Coronary artery (tissue), 2 donors: ENCODE measurements around the gene DDX46.
"Not testable (repeated sequence)": the region's sequence is repeated elsewhere in the genome, so short reads cannot be mapped to it uniquely, and the experiment has no call there.

ENCODE experiments used
- DNase-seq: peaks from one replicate; pipeline ENCODE4 v3.0.0-alpha.2; 2017; ENCODE audit warnings: low spot score
- H3K27ac ChIP-seq, 2 donors: fragments of 200-600 bp; sonication (generic); one replicate each; pipeline ENCODE4 v1.5.1; 2016 to 2019
- H3K4me3 ChIP-seq: fragments of 200-600 bp; sonication (generic); 2 replicates; pipeline ENCODE4 v1.5.1; 2016; ENCODE audit warnings: mild to moderate bottlenecking, moderate library complexity
- CTCF ChIP-seq: fragments of 200-600 bp; sonication (generic); IDR thresholded peaks from one replicate; pipeline ENCODE4 v1.5.1; 2019; ENCODE audit warnings: antibody characterized with exemption

DDX46 gene

GRCh38 chr5:134824681-134825080 lies 66.1 kb downstream of the DDX46 start:
- no peak for DNase-seq
- no peak overlapping the region for H3K4me3 ChIP-seq
- no peak for TF ChIP-seq CTCF
- H3K27ac ChIP-seq: no peak overlapping the region

GRCh38 chr5:134825212-134825611 lies 66.6 kb downstream of the DDX46 start:
- DNase-seq: no peak
- H3K4me3 ChIP-seq: no peak overlapping the region
- H3K27ac ChIP-seq: no peak overlapping the region
- TF ChIP-seq CTCF: no peak

DNA sequence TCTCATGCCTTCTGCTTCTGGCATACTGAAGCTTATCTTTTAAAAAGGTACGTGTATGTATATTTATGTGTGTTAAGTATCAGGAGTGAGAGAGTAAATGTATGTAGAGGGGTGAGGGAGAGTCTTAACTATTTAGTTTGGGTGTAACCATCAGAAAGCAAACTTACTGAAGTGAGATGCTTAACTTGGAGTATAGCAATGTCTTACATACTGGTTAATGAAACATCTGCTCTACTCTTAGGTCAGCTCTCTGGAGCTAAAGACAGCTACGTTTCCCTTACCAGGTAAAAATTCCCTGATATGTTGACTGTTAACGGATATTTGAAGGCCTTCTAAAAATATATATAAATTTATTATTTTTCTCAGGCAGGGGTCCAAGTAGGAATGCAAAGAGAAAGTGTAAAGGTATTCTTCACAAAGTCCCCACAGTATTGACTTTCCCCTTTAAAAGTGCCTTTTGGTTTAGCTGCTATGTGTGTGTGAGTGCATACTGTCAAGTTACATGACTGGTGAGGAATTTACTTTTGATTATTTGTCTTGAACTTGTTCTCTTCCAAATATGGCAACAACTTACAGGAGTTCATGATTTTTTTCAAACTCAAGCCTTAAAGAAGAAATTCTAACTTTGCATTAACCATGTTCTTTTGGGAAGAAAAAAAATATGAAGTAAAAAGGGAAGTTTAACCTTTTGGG lies 74.9 kb downstream of the DDX46 start:
- Histone ChIP-seq H3K27ac (peak overlapping the region; percentile 46 to 74), H3K4me3 (no peak overlapping the region)
- TF ChIP-seq CTCF: no peak
- no peak for DNase-seq

- no peak overlapping the region for H3K4me3 ChIP-seq
- TF ChIP-seq CTCF: no peak
- H3K27ac ChIP-seq: no peak overlapping the region
- DNase-seq: no peak
Observed at GRCh38 chr5:134835623-134836022, 77.0 kb downstream of the DDX46 start.

GRCh38 chr5:134837530-134838181 lies 79.1 kb downstream of the DDX46 start:
- H3K4me3 ChIP-seq: no peak overlapping the region
- no peak for TF ChIP-seq CTCF
- no peak overlapping the region for H3K27ac ChIP-seq
- DNase-seq: no peak

GRCh38 chr5:134838361-134838760 lies 79.8 kb downstream of the DDX46 start:
- DNase-seq, H3K4me3 ChIP-seq, H3K27ac ChIP-seq: not testable (repeated sequence)

- H3K27ac ChIP-seq: no peak overlapping the region
- H3K4me3 ChIP-seq: no peak overlapping the region
- DNase-seq: no peak
- TF ChIP-seq CTCF: no peak
Observed at GRCh38 chr5:134840811-134841210, 82.2 kb downstream of the DDX46 start.
